Neural cell (in vitro differentiated cells): ENCODE results near the gene SFXN2.

Source experiments
- EZH2 ChIP-seq: fragments of 200-600, 300-800 bp; shearing (Covaris generic), sonication (generic); IDR thresholded peaks from 2 replicates; pipeline ENCODE4 v1.6.1; 2014; ENCODE audit warnings: antibody characterized with exemption, low read length, borderline replicate concordance, mild to moderate bottlenecking; ENCODE audit not compliant: insufficient read depth, poor library complexity, severe bottlenecking
- TF ChIP-seq, protein P1 (sequence below): fragments of 450-650 bp; IDR thresholded peaks from 2 replicates; pipeline ENCODE4 v1.5.1; 2014; ENCODE audit warnings: antibody characterized with exemption, mild to moderate bottlenecking, moderate library complexity; ENCODE audit not compliant: poor library complexity, severe bottlenecking

DNA sequence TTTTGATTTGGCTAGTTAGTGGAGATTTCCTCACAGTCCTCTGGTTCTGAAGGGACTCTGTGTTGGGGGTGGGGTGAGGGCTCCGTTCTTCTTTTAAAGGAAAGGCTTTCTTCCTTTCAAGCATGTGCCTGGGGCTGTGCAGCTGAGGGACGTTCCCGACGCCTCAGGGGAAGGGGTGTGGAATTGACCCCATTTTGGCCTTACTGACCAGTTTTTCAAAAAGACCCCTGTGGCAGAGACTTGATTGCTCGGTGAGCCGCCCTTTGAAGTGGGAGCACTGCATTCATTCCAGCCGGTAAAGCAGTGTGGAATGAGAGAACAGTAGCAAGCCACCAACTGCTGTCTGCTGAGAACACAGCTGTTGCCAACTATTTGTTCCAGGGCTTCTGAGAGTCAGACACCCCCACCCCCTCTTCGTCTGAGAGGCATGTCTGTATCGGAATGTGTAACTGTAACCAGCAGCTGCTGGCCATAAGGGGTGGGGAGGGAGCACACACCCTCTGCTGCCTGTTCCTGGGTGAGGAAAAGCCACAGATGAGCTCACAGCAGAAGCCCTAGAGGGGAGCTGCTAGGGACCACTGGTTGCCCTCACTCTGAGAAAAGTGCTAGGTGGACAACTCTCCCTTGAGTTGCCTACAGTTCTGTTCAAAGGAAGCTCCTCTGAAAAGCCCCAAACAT, 62.5 kb downstream of the SFXN2 start:
- no peak for TF ChIP-seq EZH2
- TF ChIP-seq, protein P1, sequence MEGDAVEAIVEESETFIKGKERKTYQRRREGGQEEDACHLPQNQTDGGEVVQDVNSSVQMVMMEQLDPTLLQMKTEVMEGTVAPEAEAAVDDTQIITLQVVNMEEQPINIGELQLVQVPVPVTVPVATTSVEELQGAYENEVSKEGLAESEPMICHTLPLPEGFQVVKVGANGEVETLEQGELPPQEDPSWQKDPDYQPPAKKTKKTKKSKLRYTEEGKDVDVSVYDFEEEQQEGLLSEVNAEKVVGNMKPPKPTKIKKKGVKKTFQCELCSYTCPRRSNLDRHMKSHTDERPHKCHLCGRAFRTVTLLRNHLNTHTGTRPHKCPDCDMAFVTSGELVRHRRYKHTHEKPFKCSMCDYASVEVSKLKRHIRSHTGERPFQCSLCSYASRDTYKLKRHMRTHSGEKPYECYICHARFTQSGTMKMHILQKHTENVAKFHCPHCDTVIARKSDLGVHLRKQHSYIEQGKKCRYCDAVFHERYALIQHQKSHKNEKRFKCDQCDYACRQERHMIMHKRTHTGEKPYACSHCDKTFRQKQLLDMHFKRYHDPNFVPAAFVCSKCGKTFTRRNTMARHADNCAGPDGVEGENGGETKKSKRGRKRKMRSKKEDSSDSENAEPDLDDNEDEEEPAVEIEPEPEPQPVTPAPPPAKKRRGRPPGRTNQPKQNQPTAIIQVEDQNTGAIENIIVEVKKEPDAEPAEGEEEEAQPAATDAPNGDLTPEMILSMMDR, result no peak
